Spleen (tissue), 11 donors: ENCODE data around the gene ATP2B2. TPM values are rescaled to one million over a fixed set of nuclear protein-coding genes. Genes with fewer than 3 reads are reported as not detected.
A peak's percentile ranks its signal among the peaks of the same experiment; 100 is the strongest.

Source experiments
- DNase-seq: peaks from one replicate; pipeline ENCODE4 v3.0.0-alpha.2; 2020
- H3K27ac ChIP-seq, 8 donors: fragments of 200-600 bp; sonication (generic) in 7 of 8; 1 replicate in 4 of 8; 2 replicates in 4 of 8; pipeline versions ENCODE4 v1.5.0 to v1.8.0; 2016 to 2021; ENCODE audit warnings: inconsistent platforms in 4 of 8, mild to moderate bottlenecking in 4 of 8, moderate library complexity in 1 of 8
- H3K27me3 ChIP-seq, 7 donors: fragments of 200-600 bp; sonication (generic) in 6 of 7; replicated peaks in 1 of 7; 1 replicate in 4 of 7; 2 replicates in 3 of 7; pipeline versions ENCODE4 v1.5.0 to v1.8.0; 2016 to 2021; ENCODE audit warnings: inconsistent platforms in 3 of 7, mild to moderate bottlenecking in 1 of 7
- H3K36me3 ChIP-seq, 6 donors: fragments of 200-600 bp; sonication (generic) in 5 of 6; 1 replicate in 4 of 6; 2 replicates in 2 of 6; pipeline versions ENCODE4 v1.5.0 to v1.8.0; 2016 to 2021; ENCODE audit warnings: inconsistent platforms in 2 of 6
- H3K4me1 ChIP-seq, 6 donors: fragments of 200-600 bp; sonication (generic) in 5 of 6; 1 replicate in 3 of 6; 2 replicates in 3 of 6; pipeline versions ENCODE4 v1.5.0 to v1.8.0; 2016 to 2021; ENCODE audit warnings: inconsistent platforms in 3 of 6
- H3K4me3 ChIP-seq, 8 donors: fragments of 200-600 bp; sonication (generic) in 7 of 8; 1 replicate in 4 of 8; 2 replicates in 4 of 8; pipeline versions ENCODE4 v1.5.0 to v1.8.0; 2016 to 2021; ENCODE audit warnings: inconsistent platforms in 4 of 8, mild to moderate bottlenecking in 4 of 8, moderate library complexity in 2 of 8
- H3K9me3 ChIP-seq, 8 donors: fragments of 200-600 bp; sonication (generic) in 7 of 8; 1 replicate in 4 of 8; 2 replicates in 4 of 8; pipeline versions ENCODE4 v1.5.0 to v1.8.0; 2016 to 2021; ENCODE audit warnings: inconsistent platforms in 4 of 8
- POLR2A ChIP-seq, 3 donors: fragments of 450-650 bp; IDR thresholded peaks; one replicate each; pipeline ENCODE4 v1.5.1; 2017; ENCODE audit warnings: antibody characterized with exemption in 3 of 3, mild to moderate bottlenecking in 1 of 3
- POLR2AphosphoS5 ChIP-seq, 3 donors: sonication (generic); formaldehyde crosslinking; IDR thresholded peaks; one replicate each; pipeline ENCODE4 v1.5.1; 2017; ENCODE audit warnings: antibody characterized with exemption in 3 of 3
- WGBS, 5 donors: extraction: QIAGEN DNeasy Blood & Tissue Kit in 3 of 5; methylation state at CpG; one replicate each; pipeline versions ENCODE4 v1.1.5 to v1.1.7; 2013 to 2018; 5-methylcytosine and 5-hydroxymethylcytosine counted together
- intact Hi-C: fragments of 100-400 bp; cut with DNase I; formaldehyde crosslinking; loops from one replicate; pipeline ENCODE4 v1.15.0; 2023; ENCODE audit warnings: low total_unique reads
- polyA plus RNA-seq, 3 donors: library from polyadenylated mRNA; stranded (reverse); fragments of 200-250 nt; gene quantifications; one replicate each; pipeline ENCODE4 v1.2.1, GENCODE V29; 2013
- total RNA-seq, 7 donors: library from RNA; depleted of rRNA in 3 of 7; stranded (reverse); fragments of >200 nt in 3 of 7; fragmentation: NEBNext Ultra II Directional in 4 of 7; extraction: Animal tissue kit (Norgen Biotek cat#: 25700) in 4 of 7; gene quantifications; one replicate each; pipeline versions ENCODE4 v1.1.0 to v1.2.1, GENCODE V29; 2016 to 2021
- TF ChIP-seq, protein P1 (sequence below), 11 experiments: fragments of 200-600 bp in 7 of 11; fragments of 450-650 bp in 4 of 11; sonication (generic) in 4 of 11; IDR thresholded peaks in 8 of 11; conservative IDR thresholded peaks in 3 of 11; 1 replicate in 7 of 11; 2 replicates in 4 of 11; pipeline versions ENCODE4 v1.4.0 to v1.8.0; 2016 to 2021; ENCODE audit warnings: antibody characterized with exemption in 11 of 11, inconsistent platforms in 4 of 11, mild to moderate bottlenecking in 1 of 11
- donor health status: healthy with polysubstance abuse.
- donor health status: DM: no; HTN: no; CAD: no; lungs with moderate emphysema.
- donor health status: DM: no; HTN: no; CAD: no.
- donor health status: Bipolar disorder and iron deficiency.
- donor health status: healthy.
- donor health status: DM: no; HTN: no; CAD: no.
- donor health status: DM: yes; HTN: yes; CAD: no.

The ATP2B2 gene
- total and polyA plus RNA-seq, 10 donors = 0.02 to 1.5 (median 0.24) TPM; not detected in 2

DNA sequence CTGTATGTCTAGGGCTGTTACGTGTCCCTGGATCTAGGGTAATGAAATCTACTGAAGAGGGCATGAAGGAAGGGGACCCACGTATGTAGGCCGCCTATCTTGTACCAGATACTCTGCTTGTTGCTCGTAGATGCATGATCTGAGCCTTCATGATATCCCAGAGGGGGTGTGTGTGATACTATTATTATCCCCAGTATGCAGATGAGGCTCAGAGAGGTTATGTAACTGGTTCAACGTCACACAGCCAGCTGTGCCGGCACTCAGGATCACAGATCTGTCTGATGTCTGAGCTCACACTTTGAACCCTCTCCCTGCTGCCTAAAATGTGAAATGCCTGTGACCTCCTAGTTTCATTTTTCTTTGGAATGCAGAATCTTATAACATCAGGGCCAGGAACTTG, 148.3 kb downstream of the ATP2B2 start:
- WGBS, 5 donors = 82 to 89% (median 86%) methylated on average over 6 of the region's 6 CpGs
- no peak overlapping the region for H3K4me3 ChIP-seq
- TF ChIP-seq POLR2A (IDR thresholded peaks at IDR 0.05) = no peak
- TF ChIP-seq, protein P1, sequence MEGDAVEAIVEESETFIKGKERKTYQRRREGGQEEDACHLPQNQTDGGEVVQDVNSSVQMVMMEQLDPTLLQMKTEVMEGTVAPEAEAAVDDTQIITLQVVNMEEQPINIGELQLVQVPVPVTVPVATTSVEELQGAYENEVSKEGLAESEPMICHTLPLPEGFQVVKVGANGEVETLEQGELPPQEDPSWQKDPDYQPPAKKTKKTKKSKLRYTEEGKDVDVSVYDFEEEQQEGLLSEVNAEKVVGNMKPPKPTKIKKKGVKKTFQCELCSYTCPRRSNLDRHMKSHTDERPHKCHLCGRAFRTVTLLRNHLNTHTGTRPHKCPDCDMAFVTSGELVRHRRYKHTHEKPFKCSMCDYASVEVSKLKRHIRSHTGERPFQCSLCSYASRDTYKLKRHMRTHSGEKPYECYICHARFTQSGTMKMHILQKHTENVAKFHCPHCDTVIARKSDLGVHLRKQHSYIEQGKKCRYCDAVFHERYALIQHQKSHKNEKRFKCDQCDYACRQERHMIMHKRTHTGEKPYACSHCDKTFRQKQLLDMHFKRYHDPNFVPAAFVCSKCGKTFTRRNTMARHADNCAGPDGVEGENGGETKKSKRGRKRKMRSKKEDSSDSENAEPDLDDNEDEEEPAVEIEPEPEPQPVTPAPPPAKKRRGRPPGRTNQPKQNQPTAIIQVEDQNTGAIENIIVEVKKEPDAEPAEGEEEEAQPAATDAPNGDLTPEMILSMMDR (IDR thresholded peaks at IDR 0.05 in 8 of 11, conservative IDR thresholded peaks at IDR 0.05 in 3 of 11) = no peak
- no peak for TF ChIP-seq POLR2AphosphoS5 (IDR thresholded peaks at IDR 0.05)
- H3K27ac ChIP-seq = no peak overlapping the region
- no peak for DNase-seq
- intact Hi-C loops = no loop called here
- H3K9me3 ChIP-seq = no peaks in the 10 kb centered on the region
- no peaks in the 10 kb centered on the region for H3K36me3 ChIP-seq
- peaks cover 0 to 13% (median 0%) of the 10 kb centered on the region in 7 donors for H3K27me3 ChIP-seq
- H3K4me1 ChIP-seq = peaks cover 0 to 19% (median 7%) of the 10 kb centered on the region in 6 donors

DNA sequence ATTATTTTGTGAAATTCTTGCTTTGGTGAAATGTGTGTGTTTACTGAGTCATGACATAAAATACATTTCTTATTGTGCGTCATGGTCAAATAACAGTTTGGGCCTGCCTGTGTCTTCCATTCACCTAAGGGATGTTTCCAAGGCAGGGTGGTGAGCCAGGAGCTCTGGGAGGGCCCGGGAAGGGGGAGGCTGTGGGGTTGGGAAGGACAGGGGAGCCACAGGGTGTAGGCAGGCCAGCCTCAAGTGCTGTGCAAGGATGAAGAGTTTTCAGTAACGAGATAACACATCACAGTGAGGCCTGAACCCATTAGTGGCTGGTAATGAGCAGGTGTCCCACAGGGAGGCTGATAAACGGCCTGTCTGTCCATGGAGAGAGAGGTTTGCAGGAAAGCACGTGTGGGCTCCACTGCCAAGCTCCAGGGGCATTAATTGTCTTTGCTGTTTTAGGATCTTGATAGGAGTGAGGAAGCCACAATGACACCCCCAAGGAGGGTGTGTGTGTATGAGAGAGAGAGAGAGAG, 148.9 kb downstream of the ATP2B2 start:
- intact Hi-C loops = no loop called here
- peaks cover 0 to 10% (median 0%) of the 10 kb centered on the region in 7 donors for H3K27me3 ChIP-seq
- 75 to 84% (median 79%) methylated on average over 5 of the region's 5 CpGs for WGBS, 5 donors
- peak; percentile 39 for DNase-seq
- TF ChIP-seq POLR2A (IDR thresholded peaks at IDR 0.05) (no peak), POLR2AphosphoS5 (IDR thresholded peaks at IDR 0.05) (no peak)
- TF ChIP-seq, protein P1 (IDR thresholded peaks at IDR 0.05 in 8 of 11, conservative IDR thresholded peaks at IDR 0.05 in 3 of 11) = no peak
- no peak overlapping the region for H3K4me3 ChIP-seq
- no peak overlapping the region for H3K27ac ChIP-seq
- H3K9me3 ChIP-seq = no peaks in the 10 kb centered on the region
- H3K4me1 ChIP-seq = peaks cover 0 to 19% (median 7%) of the 10 kb centered on the region in 6 donors
- H3K36me3 ChIP-seq = no peaks in the 10 kb centered on the region

DNA sequence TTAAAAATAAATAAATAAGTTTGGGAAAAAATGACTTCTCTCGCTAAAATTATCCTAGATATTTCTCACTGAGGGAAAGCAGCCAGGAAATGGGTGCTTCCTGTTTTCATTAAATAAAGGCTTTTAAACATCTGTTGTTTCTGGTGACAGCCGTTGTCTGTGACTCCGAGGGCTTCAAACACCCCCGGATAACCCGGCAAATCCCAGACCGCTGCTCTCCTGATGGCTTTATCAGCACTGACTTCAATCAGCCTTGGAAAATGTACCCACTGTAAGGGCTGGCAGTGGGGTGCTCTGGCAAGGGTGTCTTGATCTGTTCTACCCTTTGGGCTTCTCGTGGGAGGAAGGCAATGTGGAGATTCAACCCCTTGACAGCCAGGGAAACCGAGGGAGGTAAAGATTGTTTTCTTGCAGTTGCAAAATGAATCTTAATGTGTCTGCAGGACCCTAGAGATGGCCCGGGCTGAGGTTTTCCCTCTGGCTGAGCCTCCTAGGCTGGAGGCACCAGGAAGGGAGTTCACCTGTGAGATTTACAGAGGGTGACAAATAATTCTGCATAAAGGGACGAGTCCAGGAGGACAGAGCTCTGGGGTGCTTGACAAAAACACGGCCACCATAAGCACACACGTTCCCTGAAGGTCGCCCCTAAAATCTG, 150.9 kb downstream of the ATP2B2 start:
- WGBS, 5 donors = 35 to 43% (median 36%) methylated on average over 13 of the region's 13 CpGs
- H3K9me3 ChIP-seq = no peaks in the 10 kb centered on the region
- H3K27me3 ChIP-seq = peaks cover 0 to 4% (median 0%) of the 10 kb centered on the region in 7 donors
- no peak for TF ChIP-seq POLR2AphosphoS5 (IDR thresholded peaks at IDR 0.05)
- no peak for TF ChIP-seq POLR2A (IDR thresholded peaks at IDR 0.05)
- no peaks in the 10 kb centered on the region for H3K36me3 ChIP-seq
- DNase-seq = peak; percentile 25
- H3K27ac ChIP-seq = no peak overlapping the region
- no peak overlapping the region for H3K4me3 ChIP-seq
- H3K4me1 ChIP-seq = peaks cover 0 to 19% (median 7%) of the 10 kb centered on the region in 6 donors
- intact Hi-C loops = no loop called here

DNA sequence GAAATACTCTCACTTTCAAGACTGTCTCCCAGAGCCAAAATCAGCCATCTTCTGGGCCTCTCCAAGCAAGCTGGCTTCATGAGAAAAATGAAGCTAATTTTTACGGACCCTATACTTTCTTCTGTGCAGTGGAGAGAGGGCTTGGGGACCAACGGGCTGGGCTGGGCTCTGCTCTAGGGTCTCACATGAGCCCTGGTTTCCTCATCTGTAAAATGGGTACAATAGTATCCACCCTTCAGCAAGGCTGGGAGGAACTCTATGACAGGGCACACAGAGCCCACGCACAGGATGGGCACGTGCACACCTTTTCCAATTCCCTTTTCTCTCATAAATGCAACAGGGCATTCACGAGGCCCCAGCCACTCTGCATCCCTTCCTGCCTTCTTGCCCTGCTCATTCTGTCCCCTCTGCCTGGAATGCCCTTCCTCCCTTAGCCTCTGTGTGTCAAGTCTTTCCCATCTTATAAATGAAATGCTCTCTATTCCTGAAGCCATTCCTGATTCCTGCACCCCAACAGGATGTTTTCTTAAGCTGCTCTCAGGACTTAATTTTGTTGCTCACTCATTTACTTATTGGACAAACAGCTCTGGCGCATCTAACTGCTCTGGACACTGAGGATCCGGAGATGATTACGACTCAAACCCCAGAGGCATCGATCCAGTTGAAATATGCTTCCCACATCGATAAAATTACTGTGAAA, 151.6 kb downstream of the ATP2B2 start:
- WGBS, 5 donors = 48 to 70% (median 62%) methylated on average over 8 to 10 of the region's 10 CpGs
- Histone ChIP-seq H3K27ac (no peak overlapping the region), H3K36me3 (no peaks in the 10 kb centered on the region), H3K27me3 (peaks cover 0 to 3% (median 0%) of the 10 kb centered on the region in 7 donors), H3K9me3 (no peaks in the 10 kb centered on the region), H3K4me1 (peaks cover 0 to 19% (median 7%) of the 10 kb centered on the region in 6 donors), H3K4me3 (no peak overlapping the region)
- no peak for TF ChIP-seq POLR2A (IDR thresholded peaks at IDR 0.05)
- TF ChIP-seq POLR2AphosphoS5 (IDR thresholded peaks at IDR 0.05) = no peak
- TF ChIP-seq, protein P1 (IDR thresholded peaks at IDR 0.05 in 8 of 11, conservative IDR thresholded peaks at IDR 0.05 in 3 of 11) = no peak
- intact Hi-C loops = no loop called here
- peak; percentile 7 for DNase-seq
